Measurements from ENCODE around the gene ANTXR1. TPM values are rescaled to one million over a fixed set of nuclear protein-coding genes. Genes with fewer than 3 reads are reported as not detected.

ANTXR1 gene
- total RNA-seq, 1 experiment from 2014 or later = 25.7 TPM

- BruUV-seq (replicated peaks) = no TSS peak
Measured at GRCh38 chr2:69175790-69176715, 163.1 kb downstream of the ANTXR1 start.

GRCh38 chr2:69177063-69177771 is 164.2 kb downstream of the ANTXR1 start:
- no peak for ATAC-seq
- CTCF ChIA-PET = no interaction called here
- no peaks in the 10 kb centered on the region for H3K9me3 ChIP-seq (ENCODE audit: control insufficient read depth in 1 of 2, insufficient read depth in 1 of 2, low read depth in 1 of 2, low read length in 2 of 2)
- H3K36me3 ChIP-seq (ENCODE audit: control insufficient read depth in 1 of 2, insufficient read depth in 2 of 2, low read length in 2 of 2) = no peaks in the 10 kb centered on the region
- no peak overlapping the region; the same call in 1 of the 2 replicates for H3K27ac ChIP-seq (ENCODE audit: low read depth, low read length)
- DNase-seq (ENCODE audit: low read depth, low spot score) = no peak
- no peak overlapping the region for H3K4me3 ChIP-seq (replicated peaks in 1 of 2; ENCODE audit: low read depth in 1 of 2, low read length in 2 of 2)
- no TSS peak for BruUV-seq (replicated peaks)
- intact Hi-C loops (cut with micrococcal nuclease) = no loop called here
- H3K27me3 ChIP-seq (ENCODE audit: insufficient read depth, low read length) = no peaks in the 10 kb centered on the region
- peak overlapping the region; percentile 78 for H3K4me2 ChIP-seq (ENCODE audit: low read length)
- no peaks in the 10 kb centered on the region for H3K9me2 ChIP-seq (ENCODE audit: insufficient read depth)
- peaks cover 11 to 18% of the 10 kb centered on the region in 2 experiments for H3K4me1 ChIP-seq (ENCODE audit: control insufficient read depth in 1 of 2, insufficient read depth in 2 of 2, low read length in 2 of 2)
- H3K9ac ChIP-seq (ENCODE audit: low read length) = no peak overlapping the region
- POLR2A ChIA-PET = no interaction called here
- no peaks in the 10 kb centered on the region for H3K79me2 ChIP-seq (ENCODE audit: insufficient read depth, low read length)
- RAD21 ChIA-PET (ENCODE audit: low non-redundant PET in 1 of 2, low total read pairs in 2 of 2, uncharacterized antibody in 2 of 2, unreplicated experiment in 2 of 2) = no interaction called here
- no peak overlapping the region for H2AFZ ChIP-seq (ENCODE audit: low read depth, low read length, poor library complexity, severe bottlenecking)
- no peaks in the 10 kb centered on the region for H4K20me1 ChIP-seq (ENCODE audit: insufficient read depth)
- TF ChIP-seq REST (IDR thresholded peaks at IDR 0.05; ENCODE audit: low read depth) (no peak), ATF3 (IDR thresholded peaks at IDR 0.05) (no peak), POLR2A (IDR thresholded peaks at IDR 0.05; ENCODE audit: borderline replicate concordance, extremely low read depth, insufficient read depth, insufficient read length) (no peak), EZH2 (IDR thresholded peaks at IDR 0.05) (no peak), JUND (IDR thresholded peaks at IDR 0.05) (no peak), EGR1 (IDR thresholded peaks at IDR 0.05; ENCODE audit: low read depth) (no peak), ELF1 (IDR thresholded peaks at IDR 0.05; ENCODE audit: borderline replicate concordance, low read depth) (no peak), POLR2AphosphoS5 (IDR thresholded peaks at IDR 0.05; ENCODE audit: low read depth, low read length) (no peak), ZNF274 (IDR thresholded peaks at IDR 0.05; ENCODE audit: low read depth, low read length) (no peak), CBX3 (IDR thresholded peaks at IDR 0.05; ENCODE audit: low read depth) (no peak)
- TF ChIP-seq, protein P1, sequence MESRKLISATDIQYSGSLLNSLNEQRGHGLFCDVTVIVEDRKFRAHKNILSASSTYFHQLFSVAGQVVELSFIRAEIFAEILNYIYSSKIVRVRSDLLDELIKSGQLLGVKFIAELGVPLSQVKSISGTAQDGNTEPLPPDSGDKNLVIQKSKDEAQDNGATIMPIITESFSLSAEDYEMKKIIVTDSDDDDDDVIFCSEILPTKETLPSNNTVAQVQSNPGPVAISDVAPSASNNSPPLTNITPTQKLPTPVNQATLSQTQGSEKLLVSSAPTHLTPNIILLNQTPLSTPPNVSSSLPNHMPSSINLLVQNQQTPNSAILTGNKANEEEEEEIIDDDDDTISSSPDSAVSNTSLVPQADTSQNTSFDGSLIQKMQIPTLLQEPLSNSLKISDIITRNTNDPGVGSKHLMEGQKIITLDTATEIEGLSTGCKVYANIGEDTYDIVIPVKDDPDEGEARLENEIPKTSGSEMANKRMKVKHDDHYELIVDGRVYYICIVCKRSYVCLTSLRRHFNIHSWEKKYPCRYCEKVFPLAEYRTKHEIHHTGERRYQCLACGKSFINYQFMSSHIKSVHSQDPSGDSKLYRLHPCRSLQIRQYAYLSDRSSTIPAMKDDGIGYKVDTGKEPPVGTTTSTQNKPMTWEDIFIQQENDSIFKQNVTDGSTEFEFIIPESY (IDR thresholded peaks at IDR 0.05; ENCODE audit: extremely low read depth, insufficient replicate concordance, low read length) = no peak
- TF ChIP-seq, protein P2, sequence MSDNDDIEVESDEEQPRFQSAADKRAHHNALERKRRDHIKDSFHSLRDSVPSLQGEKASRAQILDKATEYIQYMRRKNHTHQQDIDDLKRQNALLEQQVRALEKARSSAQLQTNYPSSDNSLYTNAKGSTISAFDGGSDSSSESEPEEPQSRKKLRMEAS (IDR thresholded peaks at IDR 0.05) = no peak

More at GRCh38 chr2:69175790-69176715, 163.1 kb downstream of the ANTXR1 start:
- ChIA-PET CTCF (no interaction called here), POLR2A (no interaction called here), RAD21 (ENCODE audit: low non-redundant PET in 1 of 2, low total read pairs in 2 of 2, uncharacterized antibody in 2 of 2, unreplicated experiment in 2 of 2) (no interaction called here)
- Histone ChIP-seq H3K79me2 (ENCODE audit: insufficient read depth, low read length) (no peaks in the 10 kb centered on the region), H3K4me2 (ENCODE audit: low read length) (no peak overlapping the region), H3K4me1 (ENCODE audit: control insufficient read depth in 1 of 2, insufficient read depth in 2 of 2, low read length in 2 of 2) (peaks cover 11 to 18% of the 10 kb centered on the region in 2 experiments), H3K4me3 (replicated peaks in 1 of 2; ENCODE audit: low read depth in 1 of 2, low read length in 2 of 2) (no peak overlapping the region), H3K36me3 (ENCODE audit: control insufficient read depth in 1 of 2, insufficient read depth in 2 of 2, low read length in 2 of 2) (no peaks in the 10 kb centered on the region), H3K27ac (ENCODE audit: low read depth, low read length) (no peak overlapping the region), H3K27me3 (ENCODE audit: insufficient read depth, low read length) (no peaks in the 10 kb centered on the region), H4K20me1 (ENCODE audit: insufficient read depth) (no peaks in the 10 kb centered on the region), H2AFZ (ENCODE audit: low read depth, low read length, poor library complexity, severe bottlenecking) (no peak overlapping the region), H3K9me2 (ENCODE audit: insufficient read depth) (no peaks in the 10 kb centered on the region), H3K9ac (ENCODE audit: low read length) (no peak overlapping the region), H3K9me3 (ENCODE audit: control insufficient read depth in 1 of 2, insufficient read depth in 1 of 2, low read depth in 1 of 2, low read length in 2 of 2) (no peaks in the 10 kb centered on the region)
- intact Hi-C loops (cut with micrococcal nuclease) = no loop called here
- ATAC-seq = no peak
- no peak for TF ChIP-seq ELF1 (IDR thresholded peaks at IDR 0.05; ENCODE audit: borderline replicate concordance, low read depth)
- DNase-seq (ENCODE audit: low read depth, low spot score) = no peak

All from HCT116 (cell line).